HG03520 (cell line): ENCODE measurements around the gene USP7.
"Not testable (repeated sequence)": the region's sequence is repeated elsewhere in the genome, so short reads cannot be mapped to it uniquely, and the experiment has no call there.

Experiments used
- ATAC-seq: cut with Tn5 transposase; IDR thresholded peaks from one replicate; pipeline ENCODE4 v1.9.1; 2021; ENCODE audit warnings: mild to moderate bottlenecking, moderate library complexity; ENCODE audit not compliant: unreplicated experiment

The USP7 gene

GRCh38 chr16:8882725-8883377 lies 80.9 kb downstream of the USP7 start:
- ATAC-seq: no peak

- no peak for ATAC-seq
These were observed 81.6 kb downstream of the USP7 start, which contains the start of gene LITAFD for GRCh38 chr16:8882041-8882617. Gene LITAFD (plus strand): TSS chr16:8882351. CDS start chr16:8884356, 2,005 bp downstream.

- no peak for ATAC-seq
These were observed 82.7 kb downstream of the USP7 start for GRCh38 chr16:8880839-8881510.

GRCh38 chr16:8878523-8878911 lies 85.2 kb downstream of the USP7 start:
- no peak for ATAC-seq

GRCh38 chr16:8877894-8878522 lies 85.7 kb downstream of the USP7 start:
- ATAC-seq: no peak

- not testable (repeated sequence) for ATAC-seq
These were observed 88.4 kb downstream of the USP7 start for GRCh38 chr16:8875317-8875716.

GRCh38 chr16:8874388-8874787 lies 89.3 kb downstream of the USP7 start:
- no peak for ATAC-seq

GRCh38 chr16:8873866-8874195 lies 89.9 kb downstream of the USP7 start:
- ATAC-seq: not testable (repeated sequence)

- no peak for ATAC-seq
These were observed 90.5 kb downstream of the USP7 start for GRCh38 chr16:8872967-8873865.

GRCh38 chr16:8872071-8872470 lies 91.6 kb downstream of the USP7 start:
- no peak for ATAC-seq

GRCh38 chr16:8869988-8870241 lies 93.8 kb downstream of the USP7 start:
- not testable (repeated sequence) for ATAC-seq

- ATAC-seq: no peak
These were observed 94.3 kb downstream of the USP7 start for GRCh38 chr16:8869212-8869987.

GRCh38 chr16:8868416-8869211 lies 95.1 kb downstream of the USP7 start, which contains the start of gene CARHSP1:
Gene CARHSP1 (minus strand): TSS chr16:8869006. CDS start chr16:8859328, 9,678 bp downstream.
- ATAC-seq: peak; percentile 55

- ATAC-seq: no peak
These were observed 95.7 kb downstream of the USP7 start for GRCh38 chr16:8867932-8868415.

GRCh38 chr16:8867216-8867931 lies 96.3 kb downstream of the USP7 start:
- no peak for ATAC-seq

- no peak for ATAC-seq
These were observed 96.9 kb downstream of the USP7 start for GRCh38 chr16:8866884-8867215.

- ATAC-seq: no peak
These were observed 97.4 kb downstream of the USP7 start for GRCh38 chr16:8866118-8866883.
